Mesothelial cell of epicardium (in vitro differentiated cells): ENCODE measurements around the gene BAG5. TPM values are rescaled to one million over a fixed set of nuclear protein-coding genes. Genes with fewer than 3 reads are reported as not detected.

Experiments used
- DNase-seq, 2 experiments: peaks; one replicate each; pipeline ENCODE4 v3.0.0; 2021; ENCODE audit warnings: low spot score in 2 of 2; ENCODE audit not compliant: unreplicated experiment in 2 of 2
- H3K27ac Mint-ChIP-seq: 2 replicates; pipeline ENCODE4 v1.8.0; 2021; ENCODE audit warnings: mixed read lengths
- H3K27me3 Mint-ChIP-seq: 2 replicates; pipeline ENCODE4 v1.8.0; 2021; ENCODE audit warnings: low read depth, mixed read lengths
- H3K36me3 Mint-ChIP-seq: 2 replicates; pipeline ENCODE4 v1.8.0; 2021; ENCODE audit warnings: mixed read lengths
- H3K4me1 Mint-ChIP-seq: 2 replicates; pipeline ENCODE4 v1.8.0; 2021; ENCODE audit warnings: mixed read lengths
- H3K4me3 Mint-ChIP-seq: 2 replicates; pipeline ENCODE4 v1.8.0; 2021; ENCODE audit warnings: mild to moderate bottlenecking, moderate library complexity, mixed read lengths
- H3K9me3 Mint-ChIP-seq: 2 replicates; pipeline ENCODE4 v1.8.0; 2021; ENCODE audit warnings: mixed read lengths
- CTCF ChIP-seq: fragments of 200-600 bp; sonication (generic); IDR thresholded peaks from one replicate; pipeline ENCODE4 v1.5.0; 2021; ENCODE audit warnings: antibody characterized with exemption; ENCODE audit not compliant: unreplicated experiment
- total RNA-seq: library from RNA; stranded (reverse); gene quantifications from 3 replicates; pipeline ENCODE4 v1.2.1, GENCODE V29; 2021

Gene BAG5
- total RNA-seq, 1 donor from 2014 or later = 22.2 TPM

DNA sequence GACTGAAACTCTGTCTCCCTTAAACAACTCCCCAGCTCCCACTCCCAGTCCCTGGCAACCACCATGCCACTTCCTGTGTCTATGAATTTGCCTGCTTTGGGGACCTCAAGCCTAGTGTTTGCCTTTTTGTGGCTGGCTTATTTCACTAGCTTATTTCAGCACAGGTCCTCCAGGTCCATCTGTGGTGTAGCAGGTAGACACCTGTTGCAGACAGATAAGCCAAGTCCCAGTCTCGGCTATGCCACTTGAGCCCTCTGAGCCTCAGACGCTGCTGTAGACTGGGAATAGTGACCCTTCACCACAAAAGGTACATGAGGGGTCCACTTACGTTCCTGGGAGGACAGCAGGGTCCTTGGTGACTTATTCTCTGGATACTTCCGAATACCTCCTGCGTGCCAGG lies 42.2 kb upstream of the BAG5 start:
- peaks cover 7% of the 10 kb centered on the region for H3K4me1 Mint-ChIP-seq
- no peak overlapping the region for H3K4me3 Mint-ChIP-seq
- H3K36me3 Mint-ChIP-seq = peaks cover 2% of the 10 kb centered on the region
- no peak for TF ChIP-seq CTCF
- no peaks in the 10 kb centered on the region for H3K9me3 Mint-ChIP-seq
- no peak for DNase-seq
- H3K27me3 Mint-ChIP-seq = peaks cover 29% of the 10 kb centered on the region
- no peak overlapping the region for H3K27ac Mint-ChIP-seq

DNA sequence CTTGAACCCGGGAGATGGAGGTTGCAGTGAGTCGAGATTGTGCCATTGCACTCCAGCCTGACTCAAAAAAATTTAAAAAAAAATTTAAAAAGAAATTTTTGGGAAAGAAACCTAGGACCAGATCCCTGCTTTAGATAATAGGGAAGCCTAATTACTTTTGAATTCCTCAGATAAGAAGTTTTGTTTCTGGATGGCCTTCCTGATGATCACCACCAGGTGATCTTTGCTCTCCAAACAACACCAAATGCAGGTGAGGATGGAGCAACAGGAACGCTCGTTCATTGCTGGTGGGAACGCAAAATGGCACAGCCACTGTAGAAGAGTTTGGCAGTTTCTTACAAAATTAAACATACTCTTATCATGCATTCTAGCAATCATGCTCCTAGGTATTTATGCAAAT lies 38.0 kb upstream of the BAG5 start:
- H3K27ac Mint-ChIP-seq = no peak overlapping the region
- no peak for DNase-seq
- H3K36me3 Mint-ChIP-seq = peaks cover 2% of the 10 kb centered on the region
- H3K9me3 Mint-ChIP-seq = no peaks in the 10 kb centered on the region
- H3K4me1 Mint-ChIP-seq = peaks cover under 1% of the 10 kb centered on the region
- H3K27me3 Mint-ChIP-seq = no peaks in the 10 kb centered on the region
- no peak for TF ChIP-seq CTCF
- no peak overlapping the region for H3K4me3 Mint-ChIP-seq

GRCh38 chr14:103597623-103598377 lies 35.3 kb upstream of the BAG5 start:
- no peak for TF ChIP-seq CTCF
- H3K27me3 Mint-ChIP-seq = no peaks in the 10 kb centered on the region
- peaks cover 14% of the 10 kb centered on the region for H3K4me1 Mint-ChIP-seq
- H3K4me3 Mint-ChIP-seq = no peak overlapping the region
- H3K9me3 Mint-ChIP-seq = no peaks in the 10 kb centered on the region
- no peak for DNase-seq
- H3K27ac Mint-ChIP-seq = no peak overlapping the region
- peaks cover 2% of the 10 kb centered on the region for H3K36me3 Mint-ChIP-seq

- peaks cover 8% of the 10 kb centered on the region for H3K36me3 Mint-ChIP-seq
- TF ChIP-seq CTCF = no peak
- no peaks in the 10 kb centered on the region for H3K27me3 Mint-ChIP-seq
- no peaks in the 10 kb centered on the region for H3K9me3 Mint-ChIP-seq
- H3K4me3 Mint-ChIP-seq = no peak overlapping the region
- H3K4me1 Mint-ChIP-seq = peaks cover 14% of the 10 kb centered on the region
- H3K27ac Mint-ChIP-seq = peak overlapping the region; percentile 79
- DNase-seq = no peak
Measured at GRCh38 chr14:103594265-103594664, 31.8 kb upstream of the BAG5 start.

DNA sequence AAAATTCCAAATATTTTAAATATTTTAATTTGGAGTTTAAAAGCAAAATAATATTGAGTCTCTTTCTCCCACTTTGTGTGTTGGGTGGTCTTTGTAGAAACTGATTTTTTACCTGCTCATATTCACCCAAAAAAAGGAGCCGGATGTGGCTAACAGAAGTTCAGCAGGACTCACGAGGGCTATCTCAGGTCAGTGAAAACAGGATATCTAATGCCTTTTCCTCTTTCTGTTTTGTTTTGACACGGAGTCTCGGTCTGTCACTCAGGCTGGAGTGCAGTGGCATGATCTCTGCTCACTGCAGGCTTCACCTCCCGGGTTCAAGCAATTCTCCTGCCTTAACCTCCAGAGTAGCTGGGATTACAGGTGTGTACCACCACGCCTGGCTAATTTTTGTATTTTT lies 31.1 kb upstream of the BAG5 start:
- Mint-ChIP-seq H3K36me3 (peaks cover 14% of the 10 kb centered on the region), H3K27ac (no peak overlapping the region), H3K9me3 (no peaks in the 10 kb centered on the region), H3K4me3 (no peak overlapping the region), H3K27me3 (no peaks in the 10 kb centered on the region), H3K4me1 (peaks cover 14% of the 10 kb centered on the region)
- no peak for DNase-seq
- TF ChIP-seq CTCF = no peak
